Stimulated activated CD8-positive, alpha-beta memory T cell treated with anti-CD3 and anti-CD28 coated beads, Interleukin-7, amount 100 ng/mL, for 1 hour (primary cell): ENCODE data around the gene ATG9B.

ENCODE experiments used
- DNase-seq, 2 donors: peaks; one replicate each; pipeline ENCODE4 v3.0.0-alpha.2; 2020; ENCODE audit warnings: low read depth in 2 of 2

ATG9B gene

GRCh38 chr7:150981644-150982043 is 42.6 kb downstream of the ATG9B start:
- no peak for DNase-seq

- no peak for DNase-seq
These were observed 43.6 kb downstream of the ATG9B start for GRCh38 chr7:150980663-150981062.

GRCh38 chr7:150979713-150980390 is 44.4 kb downstream of the ATG9B start:
- no peak for DNase-seq

- DNase-seq, result no peak
These were observed 46.0 kb downstream of the ATG9B start, which contains the start of gene KCNH2 for GRCh38 chr7:150978126-150978789. KCNH2 (minus strand) TSS chr7:150978321; CDS start chr7:150977913, 408 bp downstream.

GRCh38 chr7:150977382-150978125 is 46.7 kb downstream of the ATG9B start:
- DNase-seq, result no peak

GRCh38 chr7:150976529-150977381 is 47.5 kb downstream of the ATG9B start:
- no peak for DNase-seq

- DNase-seq, result no peak
These were observed 48.6 kb downstream of the ATG9B start for GRCh38 chr7:150975536-150976319.

- peak; percentile 63 to 65 for DNase-seq
These were observed 49.6 kb downstream of the ATG9B start for GRCh38 chr7:150974468-150975391.

GRCh38 chr7:150973571-150974451 is 50.5 kb downstream of the ATG9B start:
- DNase-seq, result no peak

- DNase-seq, result no peak
These were observed 51.6 kb downstream of the ATG9B start for GRCh38 chr7:150972741-150973140.

GRCh38 chr7:150972023-150972468 is 52.2 kb downstream of the ATG9B start:
- no peak for DNase-seq

- no peak for DNase-seq
These were observed 52.9 kb downstream of the ATG9B start for GRCh38 chr7:150971242-150972022.

- DNase-seq, result no peak
These were observed 53.9 kb downstream of the ATG9B start for GRCh38 chr7:150970424-150970823.

- DNase-seq, result no peak
These were observed 54.8 kb downstream of the ATG9B start for GRCh38 chr7:150969475-150969874.

- no peak for DNase-seq
These were observed 55.4 kb downstream of the ATG9B start for GRCh38 chr7:150968734-150969372.

GRCh38 chr7:150968056-150968733 is 56.1 kb downstream of the ATG9B start:
- DNase-seq, result no peak

- DNase-seq, result no peak
These were observed 56.9 kb downstream of the ATG9B start for GRCh38 chr7:150967349-150967748.
